ENCODE measurements around the gene RPS10.

DNA sequence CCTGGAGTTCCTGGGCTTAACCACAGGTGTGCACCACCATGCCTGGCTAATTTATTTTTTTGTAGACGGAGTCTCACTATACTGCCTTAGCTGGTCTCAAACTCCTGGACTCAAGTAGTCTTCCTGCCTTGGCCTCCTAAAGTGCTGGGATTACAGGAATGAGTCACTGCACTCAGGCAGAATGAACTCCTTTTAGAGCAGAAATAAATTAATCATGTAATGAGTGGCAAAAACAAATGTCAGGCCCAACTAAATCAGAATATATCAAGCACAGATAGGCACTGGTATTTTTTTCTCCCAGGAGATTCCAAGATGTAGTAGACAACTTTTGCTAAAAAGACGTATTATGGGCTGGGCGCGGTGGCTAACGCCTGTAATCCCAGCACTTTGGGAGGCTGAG, 2.6 kb downstream of the RPS10 start:
- TF ChIP-seq POLR2AphosphoS5 (IDR thresholded peaks at IDR 0.05; ENCODE audit: low read depth, low read length) (no peak), POLR2A (IDR thresholded peaks at IDR 0.05; ENCODE audit: low read depth, low read length) (no peak)
